SH-SY5Y (cell line): ENCODE data around the gene HSD17B11.

Source experiments
- GATA2 ChIP-seq: IDR thresholded peaks from 2 replicates; pipeline ENCODE4 v1.6.1; 2011; ENCODE audit warnings: mild to moderate bottlenecking, low read depth, low read length
- GATA3 ChIP-seq: IDR thresholded peaks from 2 replicates; pipeline ENCODE4 v1.6.1; 2011; ENCODE audit warnings: low read depth, mild to moderate bottlenecking, low read length, moderate library complexity

DNA sequence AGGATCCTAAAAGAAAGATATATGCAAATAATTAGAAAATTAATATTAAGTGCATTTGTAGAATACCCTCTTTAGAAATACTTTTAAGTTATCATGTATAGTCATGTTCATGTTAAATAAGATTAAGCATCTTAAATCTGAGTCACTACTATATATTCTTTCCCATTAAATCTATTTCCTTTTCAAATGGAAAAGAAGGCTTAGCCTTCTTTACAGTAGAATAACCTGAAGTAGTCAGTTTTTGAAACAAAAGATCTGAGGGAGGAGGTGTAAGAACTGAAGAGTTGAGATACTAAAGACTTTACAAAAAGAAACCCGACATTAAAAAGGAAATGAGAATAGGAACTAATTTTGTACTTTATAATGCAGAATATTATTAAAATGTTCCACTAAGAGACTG is 53.6 kb downstream of the HSD17B11 start:
- TF ChIP-seq GATA2 (no peak), GATA3 (no peak)
